ENCODE measurements around the gene SELENON. TPM values are rescaled to one million over a fixed set of nuclear protein-coding genes. Genes with fewer than 3 reads are reported as not detected.
A peak's percentile ranks its signal among the peaks of the same experiment; 100 is the strongest.

SELENON gene
- total and polyA plus RNA-seq, 2 of the 13 experiments (the other 11 are each of a cell fraction or from before 2014, with no cell fraction given) = 3.8 to 8.0 TPM

GRCh38 chr1:25820247-25821111 is 20.5 kb downstream of the SELENON start (continued):
- TF ChIP-seq ZBTB26 (CRISPR knock-in tag; IDR thresholded peaks at IDR 0.05; ENCODE audit: borderline replicate concordance) = no peak
- TF ChIP-seq MXD3 (CRISPR knock-in tag; IDR thresholded peaks at IDR 0.05) = 0 out of 2 replicates have a peak, but pooled peaks have one; percentile 7
- TF ChIP-seq SPEN (CRISPR knock-in tag; IDR thresholded peaks at IDR 0.05; ENCODE audit: low read depth) = 0 out of 2 replicates have a peak, but pooled peaks have one; percentile 10
- TF ChIP-seq NKX3-1 (CRISPR knock-in tag; IDR thresholded peaks at IDR 0.05) = no peak
- TF ChIP-seq SSRP1 (CRISPR knock-in tag; IDR thresholded peaks at IDR 0.05) = no peak
- no peak for TF ChIP-seq TEF (CRISPR knock-in tag; IDR thresholded peaks at IDR 0.05)
- no peak for TF ChIP-seq KLF13 (CRISPR knock-in tag; IDR thresholded peaks at IDR 0.05)
- peak; percentile 67; the same call in 1 of the 2 replicates for TF ChIP-seq ZNF337 (CRISPR knock-in tag; IDR thresholded peaks at IDR 0.05; ENCODE audit: borderline replicate concordance, low read depth)
- TF ChIP-seq PREB (CRISPR knock-in tag; IDR thresholded peaks at IDR 0.05) = no peak
- no peak for TF ChIP-seq NFIC (IDR thresholded peaks at IDR 0.05; ENCODE audit: low read length)
- TF ChIP-seq CENPT (CRISPR knock-in tag; IDR thresholded peaks at IDR 0.05; ENCODE audit: low read depth) = no peak
- TF ChIP-seq, protein P1, sequence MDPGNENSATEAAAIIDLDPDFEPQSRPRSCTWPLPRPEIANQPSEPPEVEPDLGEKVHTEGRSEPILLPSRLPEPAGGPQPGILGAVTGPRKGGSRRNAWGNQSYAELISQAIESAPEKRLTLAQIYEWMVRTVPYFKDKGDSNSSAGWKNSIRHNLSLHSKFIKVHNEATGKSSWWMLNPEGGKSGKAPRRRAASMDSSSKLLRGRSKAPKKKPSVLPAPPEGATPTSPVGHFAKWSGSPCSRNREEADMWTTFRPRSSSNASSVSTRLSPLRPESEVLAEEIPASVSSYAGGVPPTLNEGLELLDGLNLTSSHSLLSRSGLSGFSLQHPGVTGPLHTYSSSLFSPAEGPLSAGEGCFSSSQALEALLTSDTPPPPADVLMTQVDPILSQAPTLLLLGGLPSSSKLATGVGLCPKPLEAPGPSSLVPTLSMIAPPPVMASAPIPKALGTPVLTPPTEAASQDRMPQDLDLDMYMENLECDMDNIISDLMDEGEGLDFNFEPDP (CRISPR knock-in tag; conservative IDR thresholded peaks at IDR 0.05) = no peak
- no peak for TF ChIP-seq ZNF674 (CRISPR knock-in tag; IDR thresholded peaks at IDR 0.05; ENCODE audit: low read depth)
- no peak for TF ChIP-seq TRAFD1 (CRISPR knock-in tag; IDR thresholded peaks at IDR 0.05; ENCODE audit: borderline replicate concordance)
- TF ChIP-seq, protein P2, sequence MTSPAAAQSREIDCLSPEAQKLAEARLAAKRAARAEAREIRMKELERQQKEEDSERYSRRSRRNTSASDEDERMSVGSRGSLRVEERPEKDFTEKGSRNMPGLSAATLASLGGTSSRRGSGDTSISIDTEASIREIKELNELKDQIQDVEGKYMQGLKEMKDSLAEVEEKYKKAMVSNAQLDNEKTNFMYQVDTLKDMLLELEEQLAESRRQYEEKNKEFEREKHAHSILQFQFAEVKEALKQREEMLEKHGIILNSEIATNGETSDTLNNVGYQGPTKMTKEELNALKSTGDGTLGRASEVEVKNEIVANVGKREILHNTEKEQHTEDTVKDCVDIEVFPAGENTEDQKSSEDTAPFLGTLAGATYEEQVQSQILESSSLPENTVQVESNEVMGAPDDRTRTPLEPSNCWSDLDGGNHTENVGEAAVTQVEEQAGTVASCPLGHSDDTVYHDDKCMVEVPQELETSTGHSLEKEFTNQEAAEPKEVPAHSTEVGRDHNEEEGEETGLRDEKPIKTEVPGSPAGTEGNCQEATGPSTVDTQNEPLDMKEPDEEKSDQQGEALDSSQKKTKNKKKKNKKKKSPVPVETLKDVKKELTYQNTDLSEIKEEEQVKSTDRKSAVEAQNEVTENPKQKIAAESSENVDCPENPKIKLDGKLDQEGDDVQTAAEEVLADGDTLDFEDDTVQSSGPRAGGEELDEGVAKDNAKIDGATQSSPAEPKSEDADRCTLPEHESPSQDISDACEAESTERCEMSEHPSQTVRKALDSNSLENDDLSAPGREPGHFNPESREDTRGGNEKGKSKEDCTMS (CRISPR knock-in tag; conservative IDR thresholded peaks at IDR 0.05) = no peak
- no peak for TF ChIP-seq GTF3A (CRISPR knock-in tag; conservative IDR thresholded peaks at IDR 0.05)
